Stimulated activated CD4-positive, alpha-beta T cell treated with anti-CD3 and anti-CD28 coated beads, Interleukin-1b, Interleukin-23, amount 100 ng/mL, for 1 hour (primary cell): Measurements from ENCODE around the gene MYLK.
"Not testable (repeated sequence)": the region's sequence is repeated elsewhere in the genome, so short reads cannot be mapped to it uniquely, and the experiment has no call there.

Experiments
- DNase-seq, 2 donors: peaks; one replicate each; pipeline ENCODE4 v3.0.0-alpha.2; 2020; ENCODE audit warnings: low read depth in 2 of 2

Gene MYLK

GRCh38 chr3:123623346-123623880 lies 260.7 kb downstream of the MYLK start:
- no peak for DNase-seq

GRCh38 chr3:123622766-123623165 lies 261.4 kb downstream of the MYLK start:
- no peak for DNase-seq

GRCh38 chr3:123621850-123622189 lies 262.3 kb downstream of the MYLK start:
- no peak for DNase-seq

- no peak for DNase-seq
Observed at GRCh38 chr3:123621186-123621849, 262.8 kb downstream of the MYLK start.

- DNase-seq = no peak
Observed at GRCh38 chr3:123620343-123620742, 263.8 kb downstream of the MYLK start.

GRCh38 chr3:123618768-123619484 lies 265.2 kb downstream of the MYLK start:
- no peak for DNase-seq

GRCh38 chr3:123618076-123618708 lies 265.9 kb downstream of the MYLK start:
- no peak for DNase-seq

- no peak for DNase-seq
Observed at GRCh38 chr3:123616593-123616992, 267.5 kb downstream of the MYLK start.

- no peak for DNase-seq
Observed at GRCh38 chr3:123613543-123613942, 270.6 kb downstream of the MYLK start.

- DNase-seq = not testable (repeated sequence)
Observed at GRCh38 chr3:123611674-123612073, 272.5 kb downstream of the MYLK start.

GRCh38 chr3:123611082-123611481 lies 273.1 kb downstream of the MYLK start:
- no peak for DNase-seq

- no peak for DNase-seq
Observed at GRCh38 chr3:123610331-123610730, 273.8 kb downstream of the MYLK start.

- no peak for DNase-seq
Observed at GRCh38 chr3:123609063-123609462, 275.1 kb downstream of the MYLK start.

- DNase-seq = no peak
Observed at GRCh38 chr3:123608263-123608937, 275.7 kb downstream of the MYLK start.

- DNase-seq = no peak
Observed at GRCh38 chr3:123606527-123606926, 277.6 kb downstream of the MYLK start.

- no peak for DNase-seq
Observed at GRCh38 chr3:123605789-123606234, 278.3 kb downstream of the MYLK start.

- not testable (repeated sequence) for DNase-seq
Observed at GRCh38 chr3:123603153-123603552, 281.0 kb downstream of the MYLK start.

- DNase-seq = no peak
Observed at GRCh38 chr3:123602325-123602724, 281.8 kb downstream of the MYLK start.

- DNase-seq = not testable (repeated sequence)
Observed at GRCh38 chr3:123600863-123601262, 283.3 kb downstream of the MYLK start.

- DNase-seq = no peak
Observed at GRCh38 chr3:123597561-123597960, 286.6 kb downstream of the MYLK start.

GRCh38 chr3:123595396-123596180 lies 288.5 kb downstream of the MYLK start:
- no peak for DNase-seq
